Fibroblast of lung (primary cell): ENCODE results near the gene PPP1R2C. TPM values are rescaled to one million over a fixed set of nuclear protein-coding genes. Genes with fewer than 3 reads are reported as not detected.

ENCODE experiments used
- DNase-seq, 2 donors: peaks; one replicate each; pipeline versions ENCODE4 v3.0.0 to v3.0.0-alpha.2; 2010; ENCODE audit warnings: low read depth in 2 of 2
- H2AFZ ChIP-seq: 2 replicates; pipeline ENCODE4 v1.5.1; 2012; ENCODE audit warnings: low read length, control low read depth, inconsistent platforms
- H3K27ac ChIP-seq: 2 replicates; pipeline ENCODE4 v1.5.1; 2011; ENCODE audit warnings: low read length, control low read depth; ENCODE audit not compliant: insufficient read depth
- H3K27me3 ChIP-seq: 2 replicates; pipeline ENCODE4 v1.5.1; 2011; ENCODE audit warnings: mild to moderate bottlenecking, low read length; ENCODE audit not compliant: control insufficient read depth, insufficient read depth
- H3K36me3 ChIP-seq: 2 replicates; pipeline ENCODE4 v1.5.1; 2011; ENCODE audit warnings: low read length; ENCODE audit not compliant: control insufficient read depth, insufficient read depth
- H3K4me1 ChIP-seq: 2 replicates; pipeline ENCODE4 v1.5.1; 2011; ENCODE audit warnings: low read length; ENCODE audit not compliant: control insufficient read depth, insufficient read depth; ENCODE audit errors: extremely low read depth
- H3K4me2 ChIP-seq: 2 replicates; pipeline ENCODE4 v1.5.1; 2011; ENCODE audit warnings: low read length, control low read depth; ENCODE audit not compliant: insufficient read depth; ENCODE audit errors: extremely low read depth
- H3K4me3 ChIP-seq, 4 experiments: fragments of 200-600 bp in 1 of 4; sonication (generic) in 1 of 4; replicated peaks in 1 of 4; 2 replicates each; pipeline ENCODE4 v1.5.1; 2011 to 2016; ENCODE audit warnings: low read length in 4 of 4, low read depth in 3 of 4, mild to moderate bottlenecking in 3 of 4, control low read depth in 2 of 4, inconsistent platforms in 1 of 4, mixed read lengths in 1 of 4; ENCODE audit not compliant: insufficient read depth in 1 of 4; ENCODE audit errors: control extremely low read depth in 1 of 4
- H3K79me2 ChIP-seq: 2 replicates; pipeline ENCODE4 v1.5.1; 2012; ENCODE audit warnings: mild to moderate bottlenecking, low read length, inconsistent platforms; ENCODE audit not compliant: control insufficient read depth, insufficient read depth
- H3K9ac ChIP-seq: 2 replicates; pipeline ENCODE4 v1.5.1; 2011; ENCODE audit warnings: mild to moderate bottlenecking, low read length, control low read depth; ENCODE audit not compliant: insufficient read depth
- H3K9me3 ChIP-seq: 2 replicates; pipeline ENCODE4 v1.5.1; 2012; ENCODE audit warnings: low read depth, low read length; ENCODE audit not compliant: control insufficient read depth, insufficient read depth
- H4K20me1 ChIP-seq: 2 replicates; pipeline ENCODE4 v1.5.1; 2011; ENCODE audit warnings: low read length; ENCODE audit not compliant: control insufficient read depth, insufficient read depth; ENCODE audit errors: extremely low read depth
- EZH2 ChIP-seq: IDR thresholded peaks from 2 replicates; pipeline ENCODE4 v1.5.1; 2012; ENCODE audit warnings: low read length, control low read depth, mild to moderate bottlenecking; ENCODE audit errors: missing control alignments
- polyA minus RNA-seq: library from RNA; depleted of rRNA, polyadenylated mRNA; stranded (reverse); fragments of >200 nt; gene quantifications from 2 replicates; pipeline ENCODE4 v1.2.3, GENCODE V29; 2011; ENCODE audit warnings: low replicate concordance
- polyA plus RNA-seq, 2 donors: library from polyadenylated mRNA; depleted of rRNA in 1 of 2; stranded (reverse) in 1 of 2; unstranded in 1 of 2; fragments of >200 nt; gene quantifications; 2 replicates each; pipeline ENCODE4 v1.2.1, GENCODE V29; 2011 to 2012; ENCODE audit warnings: missing spikeins in 1 of 2
- total RNA-seq: library from RNA; depleted of rRNA; stranded (reverse); fragments of >200 nt; gene quantifications from 2 replicates; pipeline ENCODE4 v1.2.1, GENCODE V29; 2014
- TF ChIP-seq, protein P1 (sequence below), 2 donors: IDR thresholded peaks in 1 of 2; conservative IDR thresholded peaks in 1 of 2; 1 replicate in 1 of 2; 2 replicates in 1 of 2; pipeline ENCODE4 v1.5.1; 2011 to 2012; ENCODE audit warnings: low read length in 2 of 2, control low read depth in 1 of 2, inconsistent platforms in 1 of 2, low read depth in 1 of 2, mild to moderate bottlenecking in 1 of 2

PPP1R2C gene
- total RNA-seq = not detected in 2 replicates
- polyA plus RNA-seq = not detected in 2 replicates
- not detected in 2 replicates for polyA plus RNA-seq (2012)
- polyA minus RNA-seq = not detected in 2 replicates

DNA sequence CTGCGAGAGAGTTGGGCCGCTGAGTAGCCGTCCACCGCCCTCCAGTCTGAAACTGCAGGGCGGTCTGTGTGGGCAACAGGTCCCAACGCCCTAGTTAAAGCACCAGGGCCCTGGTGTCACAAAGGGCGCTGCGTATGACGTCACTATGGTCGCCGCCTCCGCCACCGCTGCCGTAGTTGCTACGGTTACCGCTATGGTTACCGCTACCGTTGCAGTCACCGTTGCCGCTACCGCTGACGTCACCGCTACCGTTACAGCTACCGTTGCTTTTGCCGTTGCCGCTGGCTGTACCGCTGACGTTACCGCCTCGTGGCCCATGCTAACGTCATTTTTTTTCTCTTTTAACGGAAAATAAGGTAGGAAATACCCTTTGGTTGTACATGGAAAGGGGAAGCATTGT, at the start of gene PPP1R2C:
TSS of gene PPP1R2C (minus strand) at position 68 of the 400 bp plus-strand sequence. CDS start 84 bp downstream, outside the sequence.
- H3K36me3 ChIP-seq = no peaks in the 10 kb centered on the region
- no peaks in the 10 kb centered on the region for H3K4me1 ChIP-seq
- no peak within 1 kb of the TSS for H3K4me3 ChIP-seq
- no peaks in the 10 kb centered on the region for H3K79me2 ChIP-seq
- no peak for DNase-seq
- H4K20me1 ChIP-seq = no peaks in the 10 kb centered on the region
- no peak within 1 kb of the TSS for H3K27ac ChIP-seq
- H3K27me3 ChIP-seq = no peaks in the 10 kb centered on the region
- H2AFZ ChIP-seq = no peak within 1 kb of the TSS
- no peaks in the 10 kb centered on the region for H3K9me3 ChIP-seq
- no peak within 1 kb of the TSS for H3K9ac ChIP-seq
- no peak within 1 kb of the TSS for H3K4me2 ChIP-seq
- TF ChIP-seq, protein P1, sequence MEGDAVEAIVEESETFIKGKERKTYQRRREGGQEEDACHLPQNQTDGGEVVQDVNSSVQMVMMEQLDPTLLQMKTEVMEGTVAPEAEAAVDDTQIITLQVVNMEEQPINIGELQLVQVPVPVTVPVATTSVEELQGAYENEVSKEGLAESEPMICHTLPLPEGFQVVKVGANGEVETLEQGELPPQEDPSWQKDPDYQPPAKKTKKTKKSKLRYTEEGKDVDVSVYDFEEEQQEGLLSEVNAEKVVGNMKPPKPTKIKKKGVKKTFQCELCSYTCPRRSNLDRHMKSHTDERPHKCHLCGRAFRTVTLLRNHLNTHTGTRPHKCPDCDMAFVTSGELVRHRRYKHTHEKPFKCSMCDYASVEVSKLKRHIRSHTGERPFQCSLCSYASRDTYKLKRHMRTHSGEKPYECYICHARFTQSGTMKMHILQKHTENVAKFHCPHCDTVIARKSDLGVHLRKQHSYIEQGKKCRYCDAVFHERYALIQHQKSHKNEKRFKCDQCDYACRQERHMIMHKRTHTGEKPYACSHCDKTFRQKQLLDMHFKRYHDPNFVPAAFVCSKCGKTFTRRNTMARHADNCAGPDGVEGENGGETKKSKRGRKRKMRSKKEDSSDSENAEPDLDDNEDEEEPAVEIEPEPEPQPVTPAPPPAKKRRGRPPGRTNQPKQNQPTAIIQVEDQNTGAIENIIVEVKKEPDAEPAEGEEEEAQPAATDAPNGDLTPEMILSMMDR (conservative IDR thresholded peaks at IDR 0.05 in 1 of 2, IDR thresholded peaks at IDR 0.05 in 1 of 2; ENCODE audit: low read depth in 1 of 2, low read length in 2 of 2) = no peak
- no peak for TF ChIP-seq EZH2

DNA sequence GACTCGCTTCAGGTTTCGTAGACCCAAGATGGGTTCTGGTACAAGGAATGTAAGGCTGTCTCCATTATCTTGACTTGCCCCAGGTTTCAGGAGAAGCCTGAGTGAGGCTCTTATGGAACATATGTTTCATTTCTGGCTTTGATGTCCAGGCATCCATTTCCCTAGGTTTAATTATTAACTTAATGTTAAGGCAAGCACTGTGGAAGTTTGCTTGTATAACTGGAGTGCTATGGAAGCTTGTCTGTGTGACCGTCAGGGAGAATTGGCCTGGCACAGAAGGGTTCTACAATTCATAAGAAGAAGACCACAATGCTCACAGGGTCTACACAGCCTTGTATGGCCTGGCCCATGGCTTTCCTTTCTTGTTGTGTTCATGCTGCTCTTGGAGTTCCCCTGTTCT, 47.2 kb upstream of the PPP1R2C start:
- Histone ChIP-seq H3K4me2 (no peak overlapping the region), H3K4me3 (no peak overlapping the region), H3K27me3 (no peaks in the 10 kb centered on the region), H3K79me2 (no peaks in the 10 kb centered on the region), H3K27ac (no peak overlapping the region), H2AFZ (no peak overlapping the region), H3K36me3 (no peaks in the 10 kb centered on the region), H3K4me1 (no peaks in the 10 kb centered on the region), H3K9me3 (no peaks in the 10 kb centered on the region), H4K20me1 (no peaks in the 10 kb centered on the region), H3K9ac (no peak overlapping the region)
- DNase-seq = no peak
- TF ChIP-seq, protein P1 (conservative IDR thresholded peaks at IDR 0.05 in 1 of 2, IDR thresholded peaks at IDR 0.05 in 1 of 2; ENCODE audit: low read depth in 1 of 2, low read length in 2 of 2) = no peak

DNA sequence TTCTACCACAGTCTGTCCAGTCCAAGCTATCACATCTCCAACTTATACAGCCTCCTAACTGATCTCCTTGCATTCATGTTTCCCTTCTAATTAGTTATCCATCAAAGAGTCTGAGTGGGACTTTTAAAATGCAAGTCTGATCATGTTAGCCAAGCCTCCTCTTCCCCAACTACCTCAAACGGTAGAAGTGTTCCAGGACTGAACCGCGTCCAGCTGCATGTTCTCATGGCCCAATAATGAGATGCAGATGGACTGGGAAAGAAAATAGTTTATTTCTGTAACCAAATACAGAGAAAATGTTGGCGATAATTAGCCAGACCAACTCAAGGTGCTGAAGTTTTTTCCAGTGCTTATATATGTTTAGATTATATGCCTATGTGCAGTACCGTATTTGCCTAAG, 46.6 kb upstream of the PPP1R2C start:
- DNase-seq = no peak
- Histone ChIP-seq H3K4me2 (no peak overlapping the region), H4K20me1 (no peaks in the 10 kb centered on the region), H2AFZ (no peak overlapping the region), H3K4me3 (no peak overlapping the region), H3K9me3 (no peaks in the 10 kb centered on the region), H3K79me2 (no peaks in the 10 kb centered on the region), H3K4me1 (no peaks in the 10 kb centered on the region), H3K27me3 (no peaks in the 10 kb centered on the region), H3K27ac (no peak overlapping the region), H3K36me3 (no peaks in the 10 kb centered on the region), H3K9ac (no peak overlapping the region)
- TF ChIP-seq EZH2 = no peak
- TF ChIP-seq, protein P1 (conservative IDR thresholded peaks at IDR 0.05 in 1 of 2, IDR thresholded peaks at IDR 0.05 in 1 of 2; ENCODE audit: low read depth in 1 of 2, low read length in 2 of 2) = no peak
